Caco-2 (cell line): Measurements from ENCODE around the gene BTRC. TPM values are rescaled to one million over a fixed set of nuclear protein-coding genes. Genes with fewer than 3 reads are reported as not detected.

ENCODE experiments used
- BruUV-seq: library from RNA; stranded (reverse); fragments of 400-500 nt; replicated peaks from 2 replicates; lab custom pipeline; 2021; lab: Mats Ljungman, UMichigan
- CTCF ChIA-PET: fragments of 300-600 bp; sonication (Branson Sonifier 250); formaldehyde crosslinking; loops from one replicate; lab custom pipeline; 2022; ENCODE audit warnings: antibody characterized with exemption; lab: Charles Lee
- POLR2A ChIA-PET: fragments of 300-600 bp; sonication (Branson Sonifier 250); formaldehyde crosslinking; loops from one replicate; lab custom pipeline; 2022; ENCODE audit warnings: antibody characterized with exemption; lab: Charles Lee
- DNase-seq, 2 experiments: peaks; one replicate each; pipeline versions ENCODE4 v3.0.0 to v3.0.0-alpha.2; 2020 to 2022
- H3K27me3 ChIP-seq: replicated peaks from 2 replicates; pipeline ENCODE4 v1.6.0; 2011; ENCODE audit warnings: low read length; ENCODE audit not compliant: control insufficient read depth, insufficient read depth
- H3K36me3 ChIP-seq: 2 replicates; pipeline ENCODE4 v1.5.1; 2011; ENCODE audit warnings: low read length; ENCODE audit not compliant: control insufficient read depth, insufficient read depth
- H3K4me1 ChIP-seq: fragments of 250-450 bp; sonication (Bioruptor Pico); 2 replicates; pipeline ENCODE4 v1.5.1; 2020; ENCODE audit warnings: mild to moderate bottlenecking
- H3K4me3 ChIP-seq: 2 replicates; pipeline ENCODE4 v1.5.1; 2011; ENCODE audit warnings: low read depth, mild to moderate bottlenecking, control low read depth, low read length
- H3K9me3 ChIP-seq: fragments of 250-450 bp; sonication (Bioruptor Pico); 2 replicates; pipeline ENCODE4 v1.5.1; 2020; ENCODE audit warnings: mild to moderate bottlenecking, moderate library complexity
- H3K27ac Mint-ChIP-seq: one replicate; pipeline ENCODE4 v1.8.0; 2022; ENCODE audit warnings: mixed read lengths; ENCODE audit not compliant: unreplicated experiment
- H3K27me3 Mint-ChIP-seq: one replicate; pipeline ENCODE4 v1.8.0; 2022; ENCODE audit warnings: mixed read lengths; ENCODE audit not compliant: insufficient read depth, unreplicated experiment
- H3K36me3 Mint-ChIP-seq: one replicate; pipeline ENCODE4 v1.8.0; 2022; ENCODE audit warnings: mild to moderate bottlenecking, mixed read lengths; ENCODE audit not compliant: insufficient read depth, unreplicated experiment
- H3K4me1 Mint-ChIP-seq: one replicate; pipeline ENCODE4 v1.8.0; 2022; ENCODE audit warnings: low read depth, mixed read lengths; ENCODE audit not compliant: unreplicated experiment
- H3K4me3 Mint-ChIP-seq: one replicate; pipeline ENCODE4 v1.8.0; 2022; ENCODE audit warnings: mild to moderate bottlenecking, moderate library complexity, mixed read lengths; ENCODE audit not compliant: unreplicated experiment
- H3K9me3 Mint-ChIP-seq: one replicate; pipeline ENCODE4 v1.8.0; 2022; ENCODE audit warnings: mixed read lengths; ENCODE audit not compliant: unreplicated experiment
- CTCF ChIP-seq, 2 experiments: fragments of 200-600 bp in 1 of 2; IDR thresholded peaks; 1 replicate in 1 of 2; 2 replicates in 1 of 2; pipeline versions ENCODE4 v1.5.1 to v1.8.0; 2011 to 2022; ENCODE audit warnings: antibody characterized with exemption in 1 of 2, control low read depth in 1 of 2, inconsistent platforms in 1 of 2, low read depth in 1 of 2, low read length in 1 of 2, mild to moderate bottlenecking in 1 of 2, moderate library complexity in 1 of 2; ENCODE audit not compliant: insufficient read depth in 1 of 2, severe bottlenecking in 1 of 2, unreplicated experiment in 1 of 2
- intact Hi-C: fragments of 100-400 bp; cut with micrococcal nuclease; formaldehyde crosslinking; loops from one replicate; pipeline ENCODE4 v1.10.0; 2022; ENCODE audit not compliant: unreplicated experiment
- total RNA-seq: library from RNA; stranded (reverse); gene quantifications from 2 replicates; pipeline ENCODE4 v1.2.3, GENCODE V29; 2022

Gene BTRC
- total RNA-seq, 1 experiment from 2014 or later = 19.6 TPM

- no peak overlapping the region for H3K4me3 ChIP-seq
- Mint-ChIP-seq H3K9me3 (no peaks in the 10 kb centered on the region), H3K4me3 (no peak overlapping the region), H3K27ac (no peak overlapping the region), H3K27me3 (peaks cover 4% of the 10 kb centered on the region), H3K36me3 (peaks cover 16% of the 10 kb centered on the region), H3K4me1 (no peaks in the 10 kb centered on the region)
- ChIA-PET POLR2A (no interaction called here), CTCF (no interaction called here)
- no peak for DNase-seq
- H3K27me3 ChIP-seq = no peaks in the 10 kb centered on the region
- H3K36me3 ChIP-seq = no peaks in the 10 kb centered on the region
- H3K4me1 ChIP-seq = no peaks in the 10 kb centered on the region
- H3K9me3 ChIP-seq = no peaks in the 10 kb centered on the region
- intact Hi-C loops = no loop called here
- TF ChIP-seq CTCF (IDR thresholded peaks at IDR 0.05; ENCODE audit: insufficient read depth in 1 of 2, low read depth in 1 of 2, low read length in 1 of 2, severe bottlenecking in 1 of 2, unreplicated experiment in 1 of 2) = no peak
- BruUV-seq = no TSS peak
Observed at GRCh38 chr10:101562231-101562630, 208.3 kb downstream of the BTRC start.

- H3K9me3 ChIP-seq = no peaks in the 10 kb centered on the region
- ChIA-PET POLR2A (no interaction called here), CTCF (interaction anchor here (1.0 kb wide), 1 partner anchor 275 kb away, joined by 4 read pairs; no protein-coding TSS in a partner anchor)
- peaks cover 16% of the 10 kb centered on the region for H3K36me3 Mint-ChIP-seq
- no peaks in the 10 kb centered on the region for H3K9me3 Mint-ChIP-seq
- H3K27ac Mint-ChIP-seq = no peak overlapping the region
- intact Hi-C loops = no loop called here
- peaks cover 4% of the 10 kb centered on the region for H3K27me3 Mint-ChIP-seq
- no peaks in the 10 kb centered on the region for H3K4me1 Mint-ChIP-seq
- H3K4me3 Mint-ChIP-seq = no peak overlapping the region
- no peaks in the 10 kb centered on the region for H3K27me3 ChIP-seq
- no peak for TF ChIP-seq CTCF (IDR thresholded peaks at IDR 0.05; ENCODE audit: insufficient read depth in 1 of 2, low read depth in 1 of 2, low read length in 1 of 2, severe bottlenecking in 1 of 2, unreplicated experiment in 1 of 2)
- no peak overlapping the region for H3K4me3 ChIP-seq
- DNase-seq = no peak
- no peaks in the 10 kb centered on the region for H3K4me1 ChIP-seq
- H3K36me3 ChIP-seq = no peaks in the 10 kb centered on the region
- BruUV-seq = no TSS peak
Observed at GRCh38 chr10:101563007-101563406, 209.0 kb downstream of the BTRC start.

GRCh38 chr10:101563497-101564040 is 209.6 kb downstream of the BTRC start:
- Mint-ChIP-seq H3K9me3 (no peaks in the 10 kb centered on the region), H3K4me1 (no peaks in the 10 kb centered on the region), H3K27me3 (peaks cover 4% of the 10 kb centered on the region), H3K4me3 (no peak overlapping the region), H3K27ac (no peak overlapping the region), H3K36me3 (peaks cover 16% of the 10 kb centered on the region)
- no peaks in the 10 kb centered on the region for H3K27me3 ChIP-seq
- CTCF ChIA-PET = interaction anchor here (1.0 kb wide), 1 partner anchor 275 kb away, joined by 4 read pairs; no protein-coding TSS in a partner anchor
- no TSS peak for BruUV-seq
- TF ChIP-seq CTCF (IDR thresholded peaks at IDR 0.05; ENCODE audit: insufficient read depth in 1 of 2, low read depth in 1 of 2, low read length in 1 of 2, severe bottlenecking in 1 of 2, unreplicated experiment in 1 of 2) = no peak
- H3K4me3 ChIP-seq = no peak overlapping the region
- no peaks in the 10 kb centered on the region for H3K4me1 ChIP-seq
- intact Hi-C loops = no loop called here
- POLR2A ChIA-PET = no interaction called here
- H3K36me3 ChIP-seq = no peaks in the 10 kb centered on the region
- no peak for DNase-seq
- H3K9me3 ChIP-seq = no peaks in the 10 kb centered on the region
